ENCODE measurements around the gene ECE2. TPM values are rescaled to one million over a fixed set of nuclear protein-coding genes. Genes with fewer than 3 reads are reported as not detected.

Gene ECE2
- total and polyA plus RNA-seq, 11 donors = 0.10 TPM; not detected in 10

DNA sequence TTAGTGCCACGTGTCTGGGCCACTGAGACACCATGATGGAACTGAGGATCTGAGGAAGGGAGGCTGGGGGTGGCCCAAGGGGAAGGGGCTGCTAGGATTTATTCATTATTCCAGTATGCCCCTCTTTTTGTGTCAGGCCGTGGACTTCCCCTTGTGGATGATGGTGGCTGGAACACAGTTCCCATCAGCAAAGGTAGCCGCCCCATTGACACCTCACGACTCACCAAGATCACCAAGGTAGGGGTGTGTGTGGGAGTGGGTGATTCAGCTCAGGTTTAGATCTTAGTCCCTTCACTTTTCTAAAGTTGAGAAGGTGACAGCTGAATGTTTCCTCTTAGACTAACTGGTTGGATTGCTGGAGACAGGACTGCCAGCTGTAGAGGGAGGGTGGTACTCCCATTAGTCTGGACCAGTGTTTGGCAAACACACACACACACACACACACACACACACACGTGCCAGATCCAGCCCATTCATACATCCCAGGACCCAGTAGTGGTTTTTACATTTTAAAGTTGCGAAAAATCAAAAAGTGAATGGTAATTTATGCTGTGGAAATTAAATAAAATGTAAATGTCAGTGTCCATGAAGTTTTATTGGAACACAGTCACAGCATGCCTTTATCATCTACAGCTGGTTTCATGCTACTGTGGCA, 50.0 kb downstream of the ECE2 start:
- H3K9me3 ChIP-seq = no peaks in the 10 kb centered on the region
- intact Hi-C loops (cut with DNase I) = no loop called here
- ATAC-seq (no peak), DNase-seq (peak in 1 of 5 donors; percentile 9)
- no peak overlapping the region for H3K4me3 ChIP-seq
- 68 to 86% (median 82%) methylated on average over 6 of the region's 6 CpGs for WGBS, 4 donors
- H3K27ac ChIP-seq = no peak overlapping the region
- TF ChIP-seq CTCF (IDR thresholded peaks at IDR 0.05) (no peak), POLR2A (IDR thresholded peaks at IDR 0.05) (no peak)
- no peaks in the 10 kb centered on the region for H3K27me3 ChIP-seq
- peaks cover 0 to 24% (median 4%) of the 10 kb centered on the region in 12 donors for H3K4me1 ChIP-seq
- peaks cover 17 to 100% (median 100%) of the 10 kb centered on the region in 9 donors for H3K36me3 ChIP-seq

DNA sequence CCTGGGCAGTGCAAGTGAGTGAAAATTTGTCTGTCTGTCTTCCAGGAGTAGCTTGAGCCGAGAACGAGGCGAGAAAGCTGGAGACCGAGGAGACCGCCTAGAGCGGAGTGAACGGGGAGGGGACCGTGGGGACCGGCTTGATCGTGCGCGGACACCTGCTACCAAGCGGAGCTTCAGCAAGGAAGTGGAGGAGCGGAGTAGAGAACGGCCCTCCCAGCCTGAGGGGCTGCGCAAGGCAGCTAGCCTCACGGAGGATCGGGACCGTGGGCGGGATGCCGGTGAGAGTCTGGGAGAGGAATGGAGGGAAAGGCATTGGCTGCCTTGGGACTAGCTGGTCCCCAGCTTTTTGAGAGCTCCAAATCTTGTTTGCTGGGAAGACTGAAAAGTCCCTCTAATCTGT, 51.3 kb downstream of the ECE2 start:
- DNase-seq = no peak
- WGBS, 4 donors = 92 to 96% (median 95%) methylated on average over 21 of the region's 21 CpGs
- Histone ChIP-seq H3K4me3 (no peak overlapping the region), H3K27me3 (no peaks in the 10 kb centered on the region), H3K9me3 (no peaks in the 10 kb centered on the region), H3K4me1 (peaks cover 0 to 17% (median 4%) of the 10 kb centered on the region in 12 donors), H3K27ac (no peak overlapping the region), H3K36me3 (peaks cover 22 to 100% (median 100%) of the 10 kb centered on the region in 9 donors)
- no peak for ATAC-seq
- intact Hi-C loops (cut with DNase I) = no loop called here
- TF ChIP-seq POLR2A (IDR thresholded peaks at IDR 0.05) (no peak), CTCF (IDR thresholded peaks at IDR 0.05) (no peak)

- peaks cover 15 to 100% (median 100%) of the 10 kb centered on the region in 9 donors for H3K36me3 ChIP-seq
- TF ChIP-seq POLR2A (IDR thresholded peaks at IDR 0.05) = no peak
- TF ChIP-seq CTCF (IDR thresholded peaks at IDR 0.05) = no peak
- no peak overlapping the region for H3K27ac ChIP-seq
- H3K4me1 ChIP-seq = peaks cover 0 to 14% (median 5%) of the 10 kb centered on the region in 12 donors
- H3K9me3 ChIP-seq = no peaks in the 10 kb centered on the region
- no peak overlapping the region for H3K4me3 ChIP-seq
- no peak for DNase-seq
- ATAC-seq = no peak
- 45 to 61% (median 53%) methylated on average over 3 of the region's 3 CpGs for WGBS, 4 donors
- intact Hi-C loops (cut with DNase I) = no loop called here
- no peaks in the 10 kb centered on the region for H3K27me3 ChIP-seq
Observed at GRCh38 chr3:184328516-184328915, 52.7 kb downstream of the ECE2 start.

DNA sequence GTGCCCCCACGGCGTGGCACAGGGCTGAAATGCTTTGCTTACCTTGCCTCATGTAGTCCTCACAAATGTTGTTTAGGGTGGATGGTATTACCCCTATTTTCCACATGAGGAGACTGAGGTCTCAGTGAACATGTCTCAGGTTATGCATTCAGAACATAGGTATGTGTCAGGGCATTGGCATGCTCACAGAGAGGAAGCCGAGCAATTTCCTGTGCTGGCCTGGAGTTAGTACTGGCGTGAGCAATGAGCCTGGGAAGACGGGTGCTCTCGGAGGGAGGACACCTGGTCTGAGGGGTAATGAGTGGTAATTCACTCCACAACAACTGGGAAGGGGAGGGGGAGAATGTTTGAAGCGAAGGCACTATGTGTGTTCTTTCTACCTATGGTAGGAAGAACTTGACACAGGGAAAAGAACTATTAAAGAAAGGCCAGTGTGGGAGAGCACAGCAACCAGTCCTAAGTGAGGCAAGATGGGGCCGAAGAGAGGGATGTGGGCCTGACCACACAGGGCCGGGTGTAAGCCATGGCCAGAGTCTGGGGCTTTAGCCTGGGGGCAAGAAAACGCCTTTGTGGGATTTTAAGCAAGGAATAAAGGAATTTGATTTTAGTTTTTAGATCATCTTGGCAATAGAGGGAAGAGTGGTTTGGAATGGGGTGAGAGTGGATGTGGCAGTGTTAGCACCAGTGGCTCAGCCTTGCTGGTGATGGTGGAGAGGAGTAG, 56.7 kb downstream of the ECE2 start:
- Histone ChIP-seq H3K27me3 (no peaks in the 10 kb centered on the region), H3K4me3 (no peak overlapping the region), H3K4me1 (peaks cover under 1 to 29% (median 17%) of the 10 kb centered on the region in 12 donors), H3K9me3 (no peaks in the 10 kb centered on the region), H3K27ac (peak overlapping the region in 8 of 12 donors; percentile 11 to 67 (median 32)), H3K36me3 (peaks cover 10 to 79% (median 78%) of the 10 kb centered on the region in 9 donors)
- ATAC-seq (no peak), DNase-seq (no peak)
- intact Hi-C loops (cut with DNase I) = no loop called here
- TF ChIP-seq POLR2A (IDR thresholded peaks at IDR 0.05) (no peak), CTCF (IDR thresholded peaks at IDR 0.05) (no peak)
- 68 to 73% (median 72%) methylated on average over 10 of the region's 10 CpGs for WGBS, 4 donors

Data from heart left ventricle (tissue), 16 donors.